LNCAP (cell line): ENCODE data around the gene HLA-A.

Experiments used
- CTCF ChIP-seq: fragments of 450-650 bp; IDR thresholded peaks from 2 replicates; pipeline ENCODE4 v1.5.1; 2017; ENCODE audit warnings: mild to moderate bottlenecking

Gene HLA-A

DNA sequence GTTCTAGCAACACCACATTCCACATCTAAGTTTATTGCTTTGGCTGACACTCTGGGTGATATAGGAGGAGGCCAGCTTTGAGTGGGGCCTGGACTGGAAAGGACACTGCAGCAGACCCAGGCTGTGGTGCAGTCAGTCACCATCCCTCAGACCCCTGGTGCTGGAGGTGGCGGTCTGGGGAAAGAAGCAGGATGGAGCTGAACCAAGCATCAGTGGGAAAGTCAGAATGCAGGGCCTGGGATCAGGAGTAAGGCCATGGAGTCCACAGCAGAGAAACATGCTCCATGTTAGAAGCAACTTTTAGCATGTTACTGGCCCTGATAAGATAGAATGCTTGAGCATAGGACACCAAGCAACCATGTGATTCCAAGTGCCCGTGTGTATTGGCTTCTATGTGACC lies 5.9 kb downstream of the HLA-A start:
- TF ChIP-seq CTCF = no peak

DNA sequence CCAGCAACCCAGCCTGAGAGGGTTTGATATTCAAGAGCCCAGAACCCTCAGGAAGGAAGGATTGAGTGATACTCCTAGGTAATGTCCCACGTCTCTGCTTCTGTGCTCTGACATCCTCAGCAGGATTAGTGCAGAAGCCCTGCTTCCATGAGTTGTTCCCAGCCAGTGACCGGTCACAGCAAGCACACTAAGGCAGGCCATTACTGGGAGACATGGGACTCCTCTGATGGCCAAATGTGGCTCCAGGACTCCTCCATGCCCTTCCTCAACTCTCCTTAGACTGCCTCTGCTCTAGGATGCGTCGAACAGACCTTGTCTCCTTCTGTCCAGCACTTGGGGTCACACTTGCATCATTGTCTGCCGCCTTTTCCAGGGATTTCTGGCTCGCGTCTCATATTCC lies 7.6 kb downstream of the HLA-A start:
- no peak for TF ChIP-seq CTCF

GRCh38 chr6:29951882-29952281 lies 9.6 kb downstream of the HLA-A start:
- no peak for TF ChIP-seq CTCF

DNA sequence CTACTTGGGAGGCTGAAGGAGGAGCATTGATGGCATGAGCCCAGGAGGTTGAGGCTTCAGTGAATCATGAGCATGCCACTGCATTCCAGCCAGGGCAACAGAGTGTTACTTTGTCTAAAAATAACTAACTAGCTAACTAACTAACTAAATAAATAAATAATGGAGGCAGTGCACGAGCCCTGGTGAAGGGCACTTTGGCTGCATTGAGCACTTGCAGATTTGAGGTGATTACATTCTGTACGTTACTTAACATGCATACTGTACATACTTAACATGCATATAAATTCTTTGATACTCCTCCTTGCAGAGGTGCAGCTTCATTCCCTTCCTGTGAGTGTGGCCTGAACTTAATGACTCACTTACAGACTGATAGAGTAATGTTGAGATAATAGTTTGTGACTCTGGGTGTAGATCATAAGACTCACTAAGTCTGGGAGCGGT lies 10.7 kb downstream of the HLA-A start:
- TF ChIP-seq CTCF = no peak

DNA sequence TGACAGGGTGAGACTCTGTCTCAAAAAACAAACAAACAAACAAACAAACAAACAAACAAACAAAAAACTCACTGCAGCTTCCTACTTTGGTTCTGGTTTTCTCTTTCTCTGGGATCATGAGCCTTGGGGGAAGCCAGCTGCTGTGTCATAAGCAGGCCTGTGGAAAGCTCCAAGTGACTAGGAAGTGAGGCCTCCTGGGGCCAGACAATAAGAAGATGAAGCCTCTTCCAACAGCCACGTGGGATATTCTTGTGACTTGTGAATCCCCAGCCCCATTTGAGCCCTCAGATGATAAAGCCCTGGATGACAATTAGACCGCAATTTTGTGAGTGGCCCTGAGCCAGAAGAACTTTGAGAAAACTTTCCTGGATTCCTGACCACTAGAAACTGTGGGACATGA lies 11.4 kb downstream of the HLA-A start:
- no peak for TF ChIP-seq CTCF

- TF ChIP-seq CTCF = no peak
These were observed 11.9 kb downstream of the HLA-A start for GRCh38 chr6:29954272-29954671.

GRCh38 chr6:29955783-29956182 lies 13.5 kb downstream of the HLA-A start:
- no peak for TF ChIP-seq CTCF

DNA sequence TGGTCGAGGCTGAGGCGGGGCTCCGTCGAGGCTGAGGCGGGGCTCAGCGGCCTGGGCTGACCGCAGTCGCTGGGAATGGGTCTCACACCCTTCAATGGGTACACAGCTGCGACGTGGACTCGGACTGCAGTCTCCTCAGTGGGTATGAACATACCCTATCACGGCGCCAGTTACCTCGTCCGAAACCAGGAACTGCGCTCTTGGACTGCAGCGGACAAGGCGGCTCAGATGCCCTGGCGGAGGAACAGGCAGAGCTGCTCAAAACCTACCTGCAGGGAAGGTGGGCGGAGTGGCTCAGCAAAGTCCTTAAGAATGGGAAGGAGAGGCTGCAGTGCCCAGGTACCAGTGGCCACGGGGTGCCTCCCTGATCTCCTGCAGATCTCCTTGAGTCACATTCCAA lies 14.2 kb downstream of the HLA-A start:
- TF ChIP-seq CTCF = no peak
